ENCODE results near the gene CIB1.
A peak's percentile ranks its signal among the peaks of the same experiment; 100 is the strongest.

The CIB1 gene

GRCh38 chr15:90219421-90220141, 14.2 kb downstream of the CIB1 start:
- no peak for DNase-seq (ENCODE audit: low read depth, low spot score)
- H3K27ac ChIP-seq: peak overlapping the region; percentile 99

GRCh38 chr15:90217671-90218394, 15.9 kb downstream of the CIB1 start:
- DNase-seq (ENCODE audit: low read depth, low spot score): no peak
- H3K27ac ChIP-seq: peak overlapping the region; percentile 99

GRCh38 chr15:90214553-90215196, 19.1 kb downstream of the CIB1 start:
- peak overlapping the region; percentile 99 for H3K27ac ChIP-seq

GRCh38 chr15:90213818-90214204, 19.9 kb downstream of the CIB1 start:
- H3K27ac ChIP-seq: peak overlapping the region; percentile 99
- no peak for DNase-seq (ENCODE audit: low read depth, low spot score)

More at GRCh38 chr15:90214553-90215196, 19.1 kb downstream of the CIB1 start:
- DNase-seq (ENCODE audit: low read depth, low spot score): no peak

- H3K27ac ChIP-seq: peak overlapping the region; percentile 99
- DNase-seq (ENCODE audit: low read depth, low spot score): no peak
These were observed 20.5 kb downstream of the CIB1 start for GRCh38 chr15:90213122-90213817.

- H3K27ac ChIP-seq: peak overlapping the region; percentile 99
- DNase-seq (ENCODE audit: low read depth, low spot score): peak; percentile 82
These were observed 21.3 kb downstream of the CIB1 start for GRCh38 chr15:90212221-90213098.

- peak; percentile 87 for DNase-seq (ENCODE audit: low read depth, low spot score)
- H3K27ac ChIP-seq: peak overlapping the region; percentile 99
These were observed 22.1 kb downstream of the CIB1 start for GRCh38 chr15:90211440-90212143.

GRCh38 chr15:90211009-90211408, 22.7 kb downstream of the CIB1 start:
- peak overlapping the region; percentile 99 for H3K27ac ChIP-seq

GRCh38 chr15:90210593-90210992, 23.1 kb downstream of the CIB1 start:
- peak overlapping the region; percentile 99 for H3K27ac ChIP-seq
- no peak for DNase-seq (ENCODE audit: low read depth, low spot score)

More at GRCh38 chr15:90211009-90211408, 22.7 kb downstream of the CIB1 start:
- no peak for DNase-seq (ENCODE audit: low read depth, low spot score)

GRCh38 chr15:90209591-90209990, 24.1 kb downstream of the CIB1 start:
- H3K27ac ChIP-seq: peak overlapping the region; percentile 99
- DNase-seq (ENCODE audit: low read depth, low spot score): no peak

GRCh38 chr15:90208356-90208755, 25.4 kb downstream of the CIB1 start:
- peak overlapping the region; percentile 99 for H3K27ac ChIP-seq
- no peak for DNase-seq (ENCODE audit: low read depth, low spot score)

GRCh38 chr15:90207252-90207651, 26.5 kb downstream of the CIB1 start:
- peak overlapping the region; percentile 99 for H3K27ac ChIP-seq
- DNase-seq (ENCODE audit: low read depth, low spot score): no peak

GRCh38 chr15:90205886-90206285, 27.9 kb downstream of the CIB1 start:
- no peak for DNase-seq (ENCODE audit: low read depth, low spot score)
- H3K27ac ChIP-seq: peak overlapping the region; percentile 99

- peak overlapping the region; percentile 99 for H3K27ac ChIP-seq
- no peak for DNase-seq (ENCODE audit: low read depth, low spot score)
These were observed 28.5 kb downstream of the CIB1 start for GRCh38 chr15:90205050-90205848.

GRCh38 chr15:90203922-90204321, 29.8 kb downstream of the CIB1 start:
- DNase-seq (ENCODE audit: low read depth, low spot score): no peak
- H3K27ac ChIP-seq: peak overlapping the region; percentile 99

GRCh38 chr15:90203473-90203872, 30.3 kb downstream of the CIB1 start:
- DNase-seq (ENCODE audit: low read depth, low spot score): no peak
- peak overlapping the region; percentile 99 for H3K27ac ChIP-seq

GRCh38 chr15:90202929-90203328, 30.8 kb downstream of the CIB1 start:
- DNase-seq (ENCODE audit: low read depth, low spot score): no peak

GRCh38 chr15:90201944-90202375, 31.8 kb downstream of the CIB1 start:
- DNase-seq (ENCODE audit: low read depth, low spot score): no peak
- H3K27ac ChIP-seq: peak overlapping the region; percentile 99

More at GRCh38 chr15:90202929-90203328, 30.8 kb downstream of the CIB1 start:
- peak overlapping the region; percentile 99 for H3K27ac ChIP-seq
